ENCODE results near the gene GOLGA8B. TPM values are rescaled to one million over a fixed set of nuclear protein-coding genes. Genes with fewer than 3 reads are reported as not detected.
"Not testable (repeated sequence)": the region's sequence is repeated elsewhere in the genome, so short reads cannot be mapped to it uniquely, and the experiment has no call there.

The GOLGA8B gene
- total RNA-seq, 2 donors from 2014 or later = 115 to 234 TPM

- Mint-ChIP-seq H3K4me3 (peak overlapping the region; percentile 9), H3K27ac (peak overlapping the region in 1 of 2 donors; percentile 72), H3K27me3 (peaks cover 9 to 39% of the 10 kb centered on the region in 2 donors), H3K4me1 (ENCODE audit: low read depth in 2 of 2) (peaks cover 0 to 9% of the 10 kb centered on the region in 2 donors), H3K36me3 (no peaks in the 10 kb centered on the region), H3K9me3 (no peaks in the 10 kb centered on the region)
- no peak for ATAC-seq
- no peak for DNase-seq (ENCODE audit: low spot score)
Measured at GRCh38 chr15:34609102-34610057, 25.9 kb upstream of the GOLGA8B start.

- no peak for DNase-seq (ENCODE audit: low spot score)
- H3K36me3 Mint-ChIP-seq = no peaks in the 10 kb centered on the region
- no peak overlapping the region for H3K4me3 Mint-ChIP-seq
- H3K9me3 Mint-ChIP-seq = no peaks in the 10 kb centered on the region
- H3K4me1 Mint-ChIP-seq (ENCODE audit: low read depth in 2 of 2) = peaks cover 0 to 9% of the 10 kb centered on the region in 2 donors
- no peak overlapping the region for H3K27ac Mint-ChIP-seq
- ATAC-seq = no peak
- peaks cover 14 to 46% of the 10 kb centered on the region in 2 donors for H3K27me3 Mint-ChIP-seq
Measured at GRCh38 chr15:34608517-34608916, 25.1 kb upstream of the GOLGA8B start.

- no peak for ATAC-seq
- H3K9me3 Mint-ChIP-seq = no peaks in the 10 kb centered on the region
- H3K4me3 Mint-ChIP-seq = no peak overlapping the region
- H3K36me3 Mint-ChIP-seq = no peaks in the 10 kb centered on the region
- peaks cover 12 to 46% of the 10 kb centered on the region in 2 donors for H3K27me3 Mint-ChIP-seq
- no peak for DNase-seq (ENCODE audit: low spot score)
- H3K27ac Mint-ChIP-seq = no peak overlapping the region
- peaks cover 0 to 9% of the 10 kb centered on the region in 2 donors for H3K4me1 Mint-ChIP-seq (ENCODE audit: low read depth in 2 of 2)
Measured at GRCh38 chr15:34607832-34608231, 24.4 kb upstream of the GOLGA8B start.

- Mint-ChIP-seq H3K4me3 (no peak overlapping the region), H3K27me3 (peaks cover 17 to 44% of the 10 kb centered on the region in 2 donors), H3K9me3 (no peaks in the 10 kb centered on the region), H3K27ac (no peak overlapping the region), H3K36me3 (no peaks in the 10 kb centered on the region), H3K4me1 (ENCODE audit: low read depth in 2 of 2) (peaks cover 0 to 9% of the 10 kb centered on the region in 2 donors)
- no peak for DNase-seq (ENCODE audit: low spot score)
- ATAC-seq = no peak
Measured at GRCh38 chr15:34606545-34606944, 23.1 kb upstream of the GOLGA8B start.

GRCh38 chr15:34606131-34606530 lies 22.7 kb upstream of the GOLGA8B start:
- Mint-ChIP-seq H3K27ac (no peak overlapping the region), H3K4me3 (no peak overlapping the region), H3K36me3 (no peaks in the 10 kb centered on the region), H3K9me3 (no peaks in the 10 kb centered on the region), H3K27me3 (peaks cover 17 to 40% of the 10 kb centered on the region in 2 donors), H3K4me1 (ENCODE audit: low read depth in 2 of 2) (peaks cover 0 to 9% of the 10 kb centered on the region in 2 donors)
- DNase-seq (ENCODE audit: low spot score) = no peak
- ATAC-seq = no peak

GRCh38 chr15:34603095-34603494 lies 19.6 kb upstream of the GOLGA8B start:
- Mint-ChIP-seq H3K36me3 (no peaks in the 10 kb centered on the region), H3K4me3 (no peak overlapping the region), H3K4me1 (ENCODE audit: low read depth in 2 of 2) (no peaks in the 10 kb centered on the region), H3K9me3 (no peaks in the 10 kb centered on the region), H3K27me3 (peaks cover 27 to 48% of the 10 kb centered on the region in 2 donors), H3K27ac (no peak overlapping the region)
- ATAC-seq (no peak), DNase-seq (ENCODE audit: low spot score) (no peak)

GRCh38 chr15:34600923-34601322 lies 17.5 kb upstream of the GOLGA8B start:
- H3K36me3 Mint-ChIP-seq = no peaks in the 10 kb centered on the region
- H3K4me1 Mint-ChIP-seq (ENCODE audit: low read depth in 2 of 2) = no peaks in the 10 kb centered on the region
- no peaks in the 10 kb centered on the region for H3K9me3 Mint-ChIP-seq
- H3K27me3 Mint-ChIP-seq = peaks cover 27 to 48% of the 10 kb centered on the region in 2 donors
- no peak overlapping the region for H3K4me3 Mint-ChIP-seq
- DNase-seq (ENCODE audit: low spot score) = no peak
- no peak overlapping the region for H3K27ac Mint-ChIP-seq
- ATAC-seq = no peak

GRCh38 chr15:34598799-34599585 lies 15.5 kb upstream of the GOLGA8B start:
- Mint-ChIP-seq H3K4me1 (ENCODE audit: low read depth in 2 of 2) (no peaks in the 10 kb centered on the region), H3K27me3 (peaks cover 22 to 40% of the 10 kb centered on the region in 2 donors), H3K36me3 (no peaks in the 10 kb centered on the region), H3K4me3 (no peak overlapping the region), H3K27ac (no peak overlapping the region), H3K9me3 (no peaks in the 10 kb centered on the region)
- DNase-seq (ENCODE audit: low spot score) (no peak), ATAC-seq (no peak)

GRCh38 chr15:34597316-34597715 lies 13.9 kb upstream of the GOLGA8B start:
- Mint-ChIP-seq H3K9me3 (no peaks in the 10 kb centered on the region), H3K4me3 (no peak overlapping the region), H3K27ac (no peak overlapping the region), H3K4me1 (ENCODE audit: low read depth in 2 of 2) (no peaks in the 10 kb centered on the region), H3K36me3 (no peaks in the 10 kb centered on the region), H3K27me3 (peaks cover 15 to 33% of the 10 kb centered on the region in 2 donors)
- no peak for ATAC-seq
- DNase-seq (ENCODE audit: low spot score) = no peak

GRCh38 chr15:34594361-34594760 lies 10.9 kb upstream of the GOLGA8B start:
- Mint-ChIP-seq H3K27ac (no peak overlapping the region), H3K27me3 (peaks cover 11 to 28% of the 10 kb centered on the region in 2 donors), H3K4me1 (ENCODE audit: low read depth in 2 of 2) (no peaks in the 10 kb centered on the region), H3K36me3 (no peaks in the 10 kb centered on the region), H3K9me3 (no peaks in the 10 kb centered on the region), H3K4me3 (no peak overlapping the region)
- ATAC-seq (no peak), DNase-seq (ENCODE audit: low spot score) (no peak)

- DNase-seq (ENCODE audit: low spot score) (no peak), ATAC-seq (no peak)
- H3K4me3 Mint-ChIP-seq = no peak overlapping the region
- H3K27ac Mint-ChIP-seq = no peak overlapping the region
- peaks cover 15 to 32% of the 10 kb centered on the region in 2 donors for H3K27me3 Mint-ChIP-seq
- no peaks in the 10 kb centered on the region for H3K36me3 Mint-ChIP-seq
- H3K4me1 Mint-ChIP-seq (ENCODE audit: low read depth in 2 of 2) = peaks cover 6% of the 10 kb centered on the region in 2 donors
- H3K9me3 Mint-ChIP-seq = no peaks in the 10 kb centered on the region
Measured at GRCh38 chr15:34591306-34591705, 7.9 kb upstream of the GOLGA8B start.

GRCh38 chr15:34588046-34588674 lies 4.7 kb upstream of the GOLGA8B start:
- Mint-ChIP-seq H3K4me1 (ENCODE audit: low read depth in 2 of 2) (peaks cover 6% of the 10 kb centered on the region in 2 donors), H3K27ac (peak overlapping the region; percentile 34 to 88), H3K9me3 (no peaks in the 10 kb centered on the region), H3K36me3 (no peaks in the 10 kb centered on the region), H3K4me3 (peak overlapping the region; percentile 78), H3K27me3 (peaks cover 17 to 27% of the 10 kb centered on the region in 2 donors)
- DNase-seq (ENCODE audit: low spot score) (peak; percentile 78), ATAC-seq (peak; percentile 37 to 70)

- not testable (repeated sequence) for H3K27ac Mint-ChIP-seq; DNase-seq (ENCODE audit: low spot score); H3K36me3 Mint-ChIP-seq; ATAC-seq; H3K9me3 Mint-ChIP-seq; H3K4me3 Mint-ChIP-seq
- Mint-ChIP-seq H3K27me3 (peaks cover 11 to 14% of the 10 kb centered on the region in 2 donors), H3K4me1 (ENCODE audit: low read depth in 2 of 2) (peaks cover 15 to 18% of the 10 kb centered on the region in 2 donors)
Measured at GRCh38 chr15:34585966-34586365, 2.5 kb upstream of the GOLGA8B start.

All from natural killer cell treated with Interleukin-12 subunit alpha and Interleukin-12 subunit beta and Interleukin-15 and Interleukin-18, amount 100 ng/mL, for 72 hours (primary cell).